ENCODE results near the gene DEPDC7. TPM values are rescaled to one million over a fixed set of nuclear protein-coding genes. Genes with fewer than 3 reads are reported as not detected.

The DEPDC7 gene
- total and polyA plus RNA-seq, 2 of the 4 experiments (the other 2 are of a cell fraction) = 7.4 to 9.7 TPM

- TF ChIP-seq MXI1 (IDR thresholded peaks at IDR 0.05; ENCODE audit: borderline replicate concordance, low read depth, low read length) (no peak), FOS (IDR thresholded peaks at IDR 0.05; ENCODE audit: low read depth, low read length) (no peak)
Measured at GRCh38 chr11:33064033-33064825, 48.6 kb downstream of the DEPDC7 start (continued).

GRCh38 chr11:33064866-33065265, 49.2 kb downstream of the DEPDC7 start:
- H2AFZ ChIP-seq (replicated peaks; ENCODE audit: low read length, poor library complexity) = no peak overlapping the region
- TF ChIP-seq RFX5 (IDR thresholded peaks at IDR 0.05; ENCODE audit: low read depth, low read length) (no peak), RCOR1 (IDR thresholded peaks at IDR 0.05; ENCODE audit: insufficient replicate concordance, low read length) (no peak), MXI1 (IDR thresholded peaks at IDR 0.05; ENCODE audit: borderline replicate concordance, low read depth, low read length) (no peak), POLR2A (IDR thresholded peaks at IDR 0.05; ENCODE audit: low read depth, low read length) (no peak)
- H2BK15ac ChIP-seq (ENCODE audit: low read depth, low read length) = no peak overlapping the region
- peaks cover 7% of the 10 kb centered on the region; the same call in 1 of the 2 replicates for H3K4me1 ChIP-seq (ENCODE audit: control insufficient read depth, insufficient read depth, low read length)
- dilution Hi-C loops (cut with HindIII; ENCODE audit: low sequenced_read_pairs, unreplicated experiment) = no loop called here
- H3K18ac ChIP-seq (ENCODE audit: low read depth, low read length) = no peak overlapping the region
- no peak overlapping the region for H2BK120ac ChIP-seq (ENCODE audit: low read depth, low read length)
- no peaks in the 10 kb centered on the region for H3K27me3 ChIP-seq (ENCODE audit: control insufficient read depth, insufficient read depth, low read length)
- H4K8ac ChIP-seq (ENCODE audit: low read depth in 2 of 2, low read length in 2 of 2) = no peak overlapping the region
- H3K9me3 ChIP-seq (ENCODE audit: control insufficient read depth, insufficient read depth, low read length) = no peaks in the 10 kb centered on the region
- ATAC-seq (ENCODE audit: low read depth) (no peak), DNase-seq (no peak)
- H4K5ac ChIP-seq (ENCODE audit: low read depth, low read length) = no peak overlapping the region
- H3K23ac ChIP-seq (ENCODE audit: low read depth, low read length) = no peak overlapping the region
- H3K4ac ChIP-seq (ENCODE audit: low read depth, low read length) = no peak overlapping the region; the same call in 1 of the 2 replicates
- no peak overlapping the region for H3K9ac ChIP-seq (ENCODE audit: low read depth, low read length)
- intact Hi-C loops (cut with micrococcal nuclease) = loop anchor here (1.0 to 5.0 kb wide), 3 partner anchors 105 to 256 kb away; partner anchors contain the start of gene QSER1
- no CpG with 5 or more reads among the region's 5 CpGs for WGBS, 2 experiments (ENCODE audit: extremely low coverage in 2 of 2, insufficient read length in 1 of 2)
- H2AK5ac ChIP-seq (ENCODE audit: low read depth, low read length) = no peak overlapping the region
- peaks cover 0 to 12% of the 10 kb centered on the region in 2 experiments; a peak in 2 of 4 replicates for H3K79me1 ChIP-seq (ENCODE audit: low read depth in 1 of 2, low read length in 2 of 2)
- H2BK20ac ChIP-seq (ENCODE audit: low read depth, low read length) = no peak overlapping the region
- H3K14ac ChIP-seq (replicated peaks; ENCODE audit: low read depth, low read length) = no peak overlapping the region
- H3K36me3 ChIP-seq (ENCODE audit: control insufficient read depth, insufficient read depth, low read length) = peaks cover 39% of the 10 kb centered on the region
- POLR2A ChIA-PET (ENCODE audit: unreplicated experiment) = no interaction called here
- H3K9me1 ChIP-seq (ENCODE audit: insufficient read depth, low read length) = 0 out of 2 replicates have a peak, but pooled peaks cover 16% of the 10 kb centered on the region
- CTCF ChIA-PET = interaction anchor here (0.7 to 2.6 kb wide), 8 partner anchors 13 to 256 kb away, joined by 3 to 16 read pairs (median 5); no protein-coding TSS in a partner anchor
- H3K4me3 ChIP-seq (ENCODE audit: insufficient read depth, low read depth, low read length) = no peak overlapping the region
- no peak overlapping the region for H3K4me2 ChIP-seq (ENCODE audit: low read depth, low read length)
- no peaks in the 10 kb centered on the region for H4K20me1 ChIP-seq (ENCODE audit: insufficient read depth, low read length)
- no TSS peak for BruUV-seq (replicated peaks)
- in situ Hi-C loops (cut with MboI; ENCODE audit: low sequenced_read_pairs) = loop anchor here (5.0 to 25.0 kb wide), 3 partner anchors 108 to 478 kb away; partner anchors contain the start of genes EIF3M and PRRG4
- no peak overlapping the region for H2AK9ac ChIP-seq (replicated peaks; ENCODE audit: low read depth, low read length, poor library complexity)
- H3K56ac ChIP-seq (ENCODE audit: extremely low read depth, insufficient read depth, low read length) = no peak overlapping the region
- H3K27ac ChIP-seq (ENCODE audit: insufficient read depth, low read length) = no peak overlapping the region
- no peak overlapping the region for H4K91ac ChIP-seq (ENCODE audit: insufficient read depth, low read depth, low read length)
- H2BK5ac ChIP-seq (ENCODE audit: low read depth, low read length, poor library complexity, severe bottlenecking) = no peak overlapping the region

All from IMR-90 (cell line).